ENCODE measurements around the gene PSME1. TPM values are rescaled to one million over a fixed set of nuclear protein-coding genes. Genes with fewer than 3 reads are reported as not detected.

Gene PSME1
- polyA plus RNA-seq, 2 of the 4 experiments (the other 2 are of a cell fraction): 83.6 to 124 TPM

- H3K9me3 ChIP-seq: no peaks in the 10 kb centered on the region
- TF ChIP-seq ZC3H11A (IDR thresholded peaks at IDR 0.05): no peak
- TF ChIP-seq CBX8 (IDR thresholded peaks at IDR 0.05): no peak
- no peak for TF ChIP-seq CHD4 (IDR thresholded peaks at IDR 0.05; ENCODE audit: borderline replicate concordance)
- ChIA-PET POLR2A (interaction anchor here (1.1 to 2.3 kb wide), 2 partner anchors 13 to 19 kb away, joined by 5 to 7 read pairs; partner anchors contain the start of genes IPO4 and TM9SF1), CTCF (interaction anchor here (1.0 to 2.1 kb wide), 3 partner anchors 15 to 132 kb away, joined by 3 to 11 read pairs (median 4); partner anchors contain the start of gene IRF9)
- no peaks in the 10 kb centered on the region for H3K4me1 ChIP-seq
- ATAC-seq (no peak; a peak in 1 of 6 replicates), DNase-seq (ENCODE audit: low read depth in 1 of 2, low spot score in 1 of 2) (no peak), FAIRE-seq (no peak)
- H3K4me2 ChIP-seq: no peak overlapping the region
- 87% methylated on average over 5 of the region's 5 CpGs for WGBS (ENCODE audit: missing lambda C conversion rate)
- no peak overlapping the region for H3K4me3 ChIP-seq
- H3K27ac ChIP-seq: no peak overlapping the region
Observed at GRCh38 chr14:24176599-24176998, 40.6 kb downstream of the PSME1 start.

GRCh38 chr14:24177041-24177825 lies 41.2 kb downstream of the PSME1 start:
- Histone ChIP-seq H3K4me1 (no peaks in the 10 kb centered on the region), H3K27ac (no peak overlapping the region), H3K4me3 (no peak overlapping the region), H3K9me3 (no peaks in the 10 kb centered on the region), H3K4me2 (no peak overlapping the region)
- FAIRE-seq (no peak), DNase-seq (ENCODE audit: low read depth in 1 of 2, low spot score in 1 of 2) (no peak), ATAC-seq (no peak)
- TF ChIP-seq HOXB5 (CRISPR knock-in tag; IDR thresholded peaks at IDR 0.05): no peak
- TF ChIP-seq ZC3H11A (IDR thresholded peaks at IDR 0.05): no peak
- TF ChIP-seq USF2 (IDR thresholded peaks at IDR 0.05): no peak
- TF ChIP-seq NPAS2 (CRISPR knock-in tag; IDR thresholded peaks at IDR 0.05; ENCODE audit: borderline replicate concordance): no peak
- TF ChIP-seq HOXA7 (CRISPR knock-in tag; IDR thresholded peaks at IDR 0.05): no peak
- no peak for TF ChIP-seq TFCP2L1 (CRISPR knock-in tag; IDR thresholded peaks at IDR 0.05)
- TF ChIP-seq JUNB (IDR thresholded peaks at IDR 0.05): no peak
- no peak for TF ChIP-seq FOSL2 (IDR thresholded peaks at IDR 0.05)
- TF ChIP-seq FOSL2 (CRISPR knock-in tag; IDR thresholded peaks at IDR 0.05): no peak
- no peak for TF ChIP-seq RNF2 (IDR thresholded peaks at IDR 0.05; ENCODE audit: borderline replicate concordance, low read depth)
- no peak for TF ChIP-seq REST (IDR thresholded peaks at IDR 0.05)
- no peak for TF ChIP-seq MAX (IDR thresholded peaks at IDR 0.05)
- TF ChIP-seq BHLHE40 (IDR thresholded peaks at IDR 0.05; ENCODE audit: low read depth, low read length): no peak
- TF ChIP-seq EP300 (IDR thresholded peaks at IDR 0.05): no peak
- TF ChIP-seq PHF8 (IDR thresholded peaks at IDR 0.05; ENCODE audit: borderline replicate concordance, low read depth): no peak
- TF ChIP-seq TP53 (CRISPR knock-in tag; IDR thresholded peaks at IDR 0.05): no peak
- ChIA-PET CTCF (interaction anchor here (1.0 to 1.3 kb wide), 3 partner anchors 17 to 119 kb away, joined by 3 to 6 read pairs (median 4); partner anchors contain the start of gene IRF9), POLR2A (interaction anchor here (1.1 to 2.3 kb wide), 2 partner anchors 12 to 18 kb away, joined by 5 to 7 read pairs; partner anchors contain the start of genes IPO4 and TM9SF1)
- WGBS (ENCODE audit: missing lambda C conversion rate): 87% methylated on average over 12 of the region's 12 CpGs

GRCh38 chr14:24177891-24178290 lies 41.9 kb downstream of the PSME1 start:
- H3K4me2 ChIP-seq: no peak overlapping the region
- H3K27ac ChIP-seq: no peak overlapping the region
- H3K4me1 ChIP-seq: no peaks in the 10 kb centered on the region
- H3K4me3 ChIP-seq: no peak overlapping the region
- H3K9me3 ChIP-seq: no peaks in the 10 kb centered on the region
- WGBS (ENCODE audit: missing lambda C conversion rate): 94% methylated on average over 6 of the region's 14 CpGs
- ATAC-seq (no peak), DNase-seq (ENCODE audit: low read depth in 1 of 2, low spot score in 1 of 2) (no peak), FAIRE-seq (no peak)
- ChIA-PET CTCF (interaction anchor here (1.0 to 1.3 kb wide), 3 partner anchors 17 to 120 kb away, joined by 3 to 6 read pairs (median 4); partner anchors contain the start of gene IRF9), POLR2A (interaction anchor here (1.1 kb wide), 1 partner anchor 18 kb away, joined by 5 read pairs; the partner anchor contains the start of gene TM9SF1)
- TF ChIP-seq HEYL (CRISPR knock-in tag; IDR thresholded peaks at IDR 0.05) (no peak), KDM5A (IDR thresholded peaks at IDR 0.05) (no peak), HDAC2 (IDR thresholded peaks at IDR 0.05) (no peak), ZC3H11A (IDR thresholded peaks at IDR 0.05) (no peak), ELK1 (IDR thresholded peaks at IDR 0.05; ENCODE audit: low read depth, low read length) (no peak), CTCF (IDR thresholded peaks at IDR 0.05) (no peak), EHF (CRISPR knock-in tag; IDR thresholded peaks at IDR 0.05) (no peak)

Data from A549 (cell line).